Measurements from ENCODE around the gene SELENON. TPM values are rescaled to one million over a fixed set of nuclear protein-coding genes. Genes with fewer than 3 reads are reported as not detected.

Gene SELENON
- total and polyA plus RNA-seq, 10 of the 15 experiments (the other 5 are each of a cell fraction or from before 2014, with no cell fraction given), result 0.07 to 5.1 (median 0.80) TPM

DNA sequence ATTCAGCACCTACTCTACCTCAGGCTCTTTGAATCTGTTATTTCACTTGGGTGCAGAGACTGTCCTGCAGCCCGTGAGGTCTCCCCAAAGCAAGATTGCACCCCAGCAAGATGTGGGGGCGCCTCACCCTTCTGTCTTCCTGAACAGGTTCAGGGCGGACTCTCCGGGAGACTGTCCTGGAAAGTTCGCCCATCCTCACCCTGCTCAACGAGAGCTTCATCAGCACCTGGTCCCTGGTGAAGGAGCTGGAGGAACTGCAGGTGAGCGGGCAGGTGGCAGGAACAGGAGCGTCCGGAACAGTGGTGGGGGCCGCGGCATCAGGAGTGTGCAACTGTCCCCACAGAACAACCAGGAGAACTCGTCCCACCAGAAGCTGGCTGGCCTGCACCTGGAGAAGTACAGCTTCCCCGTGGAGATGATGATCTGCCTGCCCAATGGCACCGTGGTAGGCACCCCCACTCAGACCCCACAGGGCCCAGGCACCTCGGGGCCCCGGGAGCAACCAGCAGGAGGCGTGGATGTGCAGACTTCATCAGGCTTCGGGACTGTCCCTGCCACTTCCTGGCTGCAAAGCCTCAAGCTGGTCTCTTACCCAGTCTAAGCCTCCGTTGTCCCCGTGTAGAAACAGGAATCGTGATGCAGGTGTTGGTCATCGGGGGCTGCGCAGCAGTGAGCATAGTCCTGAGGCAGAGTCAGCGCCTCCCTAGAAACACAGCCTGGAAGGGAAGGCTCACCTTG lies 13.9 kb downstream of the SELENON start:
- POLR2A ChIA-PET, result no interaction called here
- no peak for FAIRE-seq
- 38% methylated on average over 24 of the region's 24 CpGs for WGBS (ENCODE audit: insufficient coverage, insufficient replicate concordance, low lambda C conversion rate, missing lambda C conversion rate)
- CTCF ChIA-PET, result interaction anchor here (0.7 to 8.1 kb wide), 6 partner anchors 15 to 205 kb away, joined by 3 to 63 read pairs (median 5); partner anchors contain the start of genes PAFAH2 and SELENON
- SMC1A ChIA-PET (ENCODE audit: uncharacterized antibody, unreplicated experiment), result interaction anchor here (0.7 to 1.6 kb wide), 4 partner anchors 11 to 314 kb away, joined by 4 to 5 read pairs (median 4); partner anchors contain the start of gene PAFAH2
- Histone ChIP-seq H3K4me2 (ENCODE audit: control insufficient read depth, insufficient read depth) (no peak overlapping the region), H3K4me1 (ENCODE audit: control insufficient read depth, insufficient read depth, low read length) (peaks cover 11% of the 10 kb centered on the region), H3K36me3 (ENCODE audit: control insufficient read depth in 2 of 2, insufficient read depth in 2 of 2, low read length in 1 of 2) (no peaks in the 10 kb centered on the region), H4K20me1 (ENCODE audit: control insufficient read depth, insufficient read depth) (no peaks in the 10 kb centered on the region), H3K27me3 (replicated peaks in 1 of 2; ENCODE audit: control insufficient read depth in 2 of 2, insufficient read depth in 2 of 2, low read length in 1 of 2) (no peaks in the 10 kb centered on the region), H3K9me3 (replicated peaks; ENCODE audit: control insufficient read depth, insufficient read depth, low read length) (no peaks in the 10 kb centered on the region), H3K79me2 (ENCODE audit: control insufficient read depth, insufficient read depth, low read length) (no peaks in the 10 kb centered on the region), H3K9ac (ENCODE audit: control insufficient read depth, insufficient read depth, low read length) (no peak overlapping the region), H3K27ac (ENCODE audit: control insufficient read depth, insufficient read depth) (no peak overlapping the region), H2AFZ (ENCODE audit: control insufficient read depth, low read depth, low read length) (no peak overlapping the region), H3K4me3 (no peak overlapping the region)
- intact Hi-C loops (cut with micrococcal nuclease; ENCODE audit: unreplicated experiment) (loop anchor here (5.0 kb wide), 1 partner anchor 292 kb away; no protein-coding TSS in a partner anchor), in situ Hi-C loops (cut with MboI) (loop anchor here (5.0 to 25.0 kb wide), 2 partner anchors 402 to 577 kb away; partner anchors contain the start of gene RHCE)
- DNase-seq (ENCODE audit: low read depth, low spot score), result no peak
- TF ChIP-seq CTCF (IDR thresholded peaks at IDR 0.05 in 2 of 3, conservative IDR thresholded peaks at IDR 0.05 in 1 of 3; ENCODE audit: control insufficient read depth in 2 of 3, extremely low read depth in 1 of 3, insufficient read depth in 1 of 3, low read depth in 3 of 3, low read length in 3 of 3) (peak; percentile 18 to 45 (median 39); a peak in 3 of 6 replicates), SPI1 (IDR thresholded peaks at IDR 0.05; ENCODE audit: borderline replicate concordance, insufficient read depth, low read depth, low read length) (no peak), PAX8 (IDR thresholded peaks at IDR 0.05) (no peak)
- BruUV-seq (replicated peaks), result no TSS peak
- ATAC-seq, result peak; percentile 45
- RAD21 ChIA-PET (ENCODE audit: unreplicated experiment), result interaction anchor here (0.5 to 1.0 kb wide), 4 partner anchors 26 to 607 kb away, joined by 3 to 5 read pairs (median 4); partner anchors contain the start of gene PAFAH2

Data from GM12878 (cell line).